ENCODE data around the gene ETV7. TPM values are rescaled to one million over a fixed set of nuclear protein-coding genes. Genes with fewer than 3 reads are reported as not detected.
A peak's percentile ranks its signal among the peaks of the same experiment; 100 is the strongest.

ETV7 gene
- total RNA-seq, 1 donor, result 3.3 TPM

- no peak for DNase-seq (ENCODE audit: insufficient read length, low spot score, missing footprints)
- H3K9me3 ChIP-seq (ENCODE audit: low read depth, low read length), result no peaks in the 10 kb centered on the region
- peaks cover 8% of the 10 kb centered on the region for H3K27me3 ChIP-seq (ENCODE audit: insufficient read depth, low read length)
- no peaks in the 10 kb centered on the region for H4K20me1 ChIP-seq (ENCODE audit: insufficient read depth, low read length)
- H3K27ac ChIP-seq (ENCODE audit: low read depth, low read length), result no peak overlapping the region
- H3K79me2 ChIP-seq (ENCODE audit: insufficient read depth, low read length), result no peaks in the 10 kb centered on the region
- H2AFZ ChIP-seq (ENCODE audit: low read length), result no peak overlapping the region
- no peaks in the 10 kb centered on the region for H3K36me3 ChIP-seq (ENCODE audit: insufficient read depth, low read length)
- peaks cover 22% of the 10 kb centered on the region for H3K4me1 ChIP-seq (ENCODE audit: insufficient read depth, low read length)
- TF ChIP-seq CTCF (IDR thresholded peaks at IDR 0.05; ENCODE audit: extremely low read depth, low read depth, low read length), result no peak
- H3K4me2 ChIP-seq (ENCODE audit: insufficient read depth, low read length), result no peak overlapping the region
- no peak overlapping the region for H3K4me3 ChIP-seq (ENCODE audit: insufficient read depth, low read length)
Measured at GRCh38 chr6:36371211-36371610, 16.3 kb downstream of the ETV7 start.

- Histone ChIP-seq H3K4me2 (ENCODE audit: insufficient read depth, low read length) (no peak overlapping the region), H3K27ac (ENCODE audit: low read depth, low read length) (no peak overlapping the region), H3K79me2 (ENCODE audit: insufficient read depth, low read length) (no peaks in the 10 kb centered on the region), H3K4me1 (ENCODE audit: insufficient read depth, low read length) (peaks cover 22% of the 10 kb centered on the region), H3K4me3 (ENCODE audit: insufficient read depth, low read length) (no peak overlapping the region), H4K20me1 (ENCODE audit: insufficient read depth, low read length) (no peaks in the 10 kb centered on the region), H3K27me3 (ENCODE audit: insufficient read depth, low read length) (peaks cover 8% of the 10 kb centered on the region), H2AFZ (ENCODE audit: low read length) (no peak overlapping the region), H3K9me3 (ENCODE audit: low read depth, low read length) (no peaks in the 10 kb centered on the region), H3K36me3 (ENCODE audit: insufficient read depth, low read length) (no peaks in the 10 kb centered on the region)
- no peak for TF ChIP-seq CTCF (IDR thresholded peaks at IDR 0.05; ENCODE audit: extremely low read depth, low read depth, low read length)
- DNase-seq (ENCODE audit: insufficient read length, low spot score, missing footprints), result no peak
Measured at GRCh38 chr6:36370638-36371037, 16.8 kb downstream of the ETV7 start.

GRCh38 chr6:36368921-36369865 is 18.3 kb downstream of the ETV7 start:
- Histone ChIP-seq H2AFZ (ENCODE audit: low read length) (no peak overlapping the region), H3K9me3 (ENCODE audit: low read depth, low read length) (no peaks in the 10 kb centered on the region), H3K27ac (ENCODE audit: low read depth, low read length) (peak overlapping the region; percentile 75), H3K79me2 (ENCODE audit: insufficient read depth, low read length) (no peaks in the 10 kb centered on the region), H3K4me2 (ENCODE audit: insufficient read depth, low read length) (peak overlapping the region; percentile 12), H3K4me3 (ENCODE audit: insufficient read depth, low read length) (no peak overlapping the region), H3K27me3 (ENCODE audit: insufficient read depth, low read length) (peaks cover 3% of the 10 kb centered on the region), H4K20me1 (ENCODE audit: insufficient read depth, low read length) (no peaks in the 10 kb centered on the region), H3K36me3 (ENCODE audit: insufficient read depth, low read length) (no peaks in the 10 kb centered on the region), H3K4me1 (ENCODE audit: insufficient read depth, low read length) (peaks cover 28% of the 10 kb centered on the region)
- DNase-seq (ENCODE audit: insufficient read length, low spot score, missing footprints), result peak; percentile 98
- no peak for TF ChIP-seq CTCF (IDR thresholded peaks at IDR 0.05; ENCODE audit: extremely low read depth, low read depth, low read length)

- Histone ChIP-seq H3K9me3 (ENCODE audit: low read depth, low read length) (no peaks in the 10 kb centered on the region), H4K20me1 (ENCODE audit: insufficient read depth, low read length) (no peaks in the 10 kb centered on the region), H3K4me3 (ENCODE audit: insufficient read depth, low read length) (no peak overlapping the region), H3K4me1 (ENCODE audit: insufficient read depth, low read length) (peaks cover 28% of the 10 kb centered on the region), H3K4me2 (ENCODE audit: insufficient read depth, low read length) (no peak overlapping the region), H3K27me3 (ENCODE audit: insufficient read depth, low read length) (no peaks in the 10 kb centered on the region), H3K36me3 (ENCODE audit: insufficient read depth, low read length) (no peaks in the 10 kb centered on the region), H3K27ac (ENCODE audit: low read depth, low read length) (no peak overlapping the region), H2AFZ (ENCODE audit: low read length) (peak overlapping the region; percentile 42), H3K79me2 (ENCODE audit: insufficient read depth, low read length) (no peaks in the 10 kb centered on the region)
- DNase-seq (ENCODE audit: insufficient read length, low spot score, missing footprints), result no peak
- no peak for TF ChIP-seq CTCF (IDR thresholded peaks at IDR 0.05; ENCODE audit: extremely low read depth, low read depth, low read length)
Measured at GRCh38 chr6:36368421-36368820, 19.0 kb downstream of the ETV7 start.

All from osteoblast (primary cell).